HL-60 (cell line): ENCODE results near the gene MEX3A.

Experiments
- GABPA ChIP-seq: IDR thresholded peaks from 2 replicates; pipeline ENCODE4 v1.6.1; 2012; ENCODE audit warnings: low read depth
- TF ChIP-seq, protein P1 (sequence below): IDR thresholded peaks from one replicate; pipeline ENCODE4 v1.5.1; 2011; ENCODE audit warnings: low read length, control low read depth, inconsistent platforms; ENCODE audit not compliant: insufficient read depth

DNA sequence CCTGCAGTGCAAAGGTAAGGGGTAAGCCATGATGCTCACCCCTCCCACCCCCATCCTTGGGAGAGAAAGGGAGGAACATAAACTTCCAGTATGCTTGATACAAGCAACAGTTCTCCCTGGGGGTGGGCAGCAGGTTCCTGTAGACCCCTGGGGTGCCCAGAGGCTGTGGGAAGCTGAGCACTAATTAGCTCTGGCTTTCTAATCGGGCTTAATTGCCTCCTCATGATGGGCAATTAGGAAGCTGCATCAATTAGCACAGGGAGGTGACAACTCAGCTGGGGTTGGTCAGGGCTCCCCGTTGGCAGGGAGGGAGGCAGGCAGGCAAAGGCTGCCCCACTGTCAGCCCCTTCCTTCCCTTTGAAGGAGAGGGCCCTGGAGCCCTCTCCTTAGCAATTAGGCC lies 16.5 kb upstream of the MEX3A start:
- TF ChIP-seq, protein P1, sequence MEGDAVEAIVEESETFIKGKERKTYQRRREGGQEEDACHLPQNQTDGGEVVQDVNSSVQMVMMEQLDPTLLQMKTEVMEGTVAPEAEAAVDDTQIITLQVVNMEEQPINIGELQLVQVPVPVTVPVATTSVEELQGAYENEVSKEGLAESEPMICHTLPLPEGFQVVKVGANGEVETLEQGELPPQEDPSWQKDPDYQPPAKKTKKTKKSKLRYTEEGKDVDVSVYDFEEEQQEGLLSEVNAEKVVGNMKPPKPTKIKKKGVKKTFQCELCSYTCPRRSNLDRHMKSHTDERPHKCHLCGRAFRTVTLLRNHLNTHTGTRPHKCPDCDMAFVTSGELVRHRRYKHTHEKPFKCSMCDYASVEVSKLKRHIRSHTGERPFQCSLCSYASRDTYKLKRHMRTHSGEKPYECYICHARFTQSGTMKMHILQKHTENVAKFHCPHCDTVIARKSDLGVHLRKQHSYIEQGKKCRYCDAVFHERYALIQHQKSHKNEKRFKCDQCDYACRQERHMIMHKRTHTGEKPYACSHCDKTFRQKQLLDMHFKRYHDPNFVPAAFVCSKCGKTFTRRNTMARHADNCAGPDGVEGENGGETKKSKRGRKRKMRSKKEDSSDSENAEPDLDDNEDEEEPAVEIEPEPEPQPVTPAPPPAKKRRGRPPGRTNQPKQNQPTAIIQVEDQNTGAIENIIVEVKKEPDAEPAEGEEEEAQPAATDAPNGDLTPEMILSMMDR = no peak
- no peak for TF ChIP-seq GABPA
